Liver (tissue), 9 donors: ENCODE measurements around the gene CHL1. TPM values are rescaled to one million over a fixed set of nuclear protein-coding genes. Genes with fewer than 3 reads are reported as not detected.
"Not testable (repeated sequence)": the region's sequence is repeated elsewhere in the genome, so short reads cannot be mapped to it uniquely, and the experiment has no call there.

Experiments
- DNase-seq: peaks from one replicate; pipeline ENCODE4 v3.0.0-alpha.2; 2017; ENCODE audit warnings: low spot score
- H3K27ac ChIP-seq, 2 donors: one replicate each; pipeline ENCODE4 v1.7.0; 2013; ENCODE audit warnings: inconsistent platforms in 2 of 2, low read length in 2 of 2, control low read depth in 1 of 2, low read depth in 1 of 2, mild to moderate bottlenecking in 1 of 2
- H3K27me3 ChIP-seq, 4 donors: one replicate each; pipeline versions ENCODE4 v1.6.1 to v1.7.0; 2013; ENCODE audit warnings: low read length in 3 of 4, inconsistent platforms in 1 of 4, mild to moderate bottlenecking in 1 of 4, moderate library complexity in 1 of 4; ENCODE audit not compliant: control insufficient read depth in 4 of 4, insufficient read depth in 4 of 4
- H3K36me3 ChIP-seq, 4 donors: one replicate each; pipeline versions ENCODE4 v1.6.1 to v1.7.0; 2013; ENCODE audit warnings: low read length in 3 of 4, mild to moderate bottlenecking in 3 of 4, low read depth in 1 of 4, moderate library complexity in 1 of 4; ENCODE audit not compliant: control insufficient read depth in 4 of 4, insufficient read depth in 3 of 4
- H3K4me1 ChIP-seq, 4 donors: one replicate each; pipeline versions ENCODE4 v1.6.1 to v1.7.0; 2013; ENCODE audit warnings: low read length in 3 of 4, mild to moderate bottlenecking in 3 of 4, moderate library complexity in 1 of 4; ENCODE audit not compliant: control insufficient read depth in 4 of 4, insufficient read depth in 4 of 4
- H3K4me3 ChIP-seq, 3 donors: one replicate each; pipeline versions ENCODE4 v1.6.1 to v1.7.0; 2013; ENCODE audit warnings: low read length in 3 of 3, control low read depth in 1 of 3, low read depth in 1 of 3, mild to moderate bottlenecking in 1 of 3
- H3K9ac ChIP-seq, 2 donors: one replicate each; pipeline ENCODE4 v1.7.0; 2013; ENCODE audit warnings: low read length in 2 of 2, mild to moderate bottlenecking in 2 of 2, moderate library complexity in 2 of 2, control low read depth in 1 of 2, low read depth in 1 of 2
- H3K9me3 ChIP-seq, 4 donors: one replicate each; pipeline versions ENCODE4 v1.6.1 to v1.7.0; 2013; ENCODE audit warnings: low read length in 3 of 4; ENCODE audit not compliant: control insufficient read depth in 4 of 4
- EGR1 ChIP-seq, 2 donors: IDR thresholded peaks; 2 replicates each; pipeline ENCODE4 v1.6.1; 2016 to 2018; ENCODE audit warnings: antibody characterized with exemption in 2 of 2, low read depth in 2 of 2
- FOXA1 ChIP-seq: IDR thresholded peaks from 2 replicates; pipeline ENCODE4 v1.6.1; 2016; ENCODE audit warnings: antibody characterized with exemption
- HNF4A ChIP-seq, 2 donors: conservative IDR thresholded peaks; 2 replicates each; pipeline ENCODE4 v1.6.1; 2016; ENCODE audit warnings: antibody characterized with exemption in 2 of 2, mild to moderate bottlenecking in 2 of 2
- NR2F2 ChIP-seq: IDR thresholded peaks from 2 replicates; pipeline ENCODE4 v1.6.1; 2016; ENCODE audit warnings: antibody characterized with exemption
- RXRA ChIP-seq, 2 donors: IDR thresholded peaks; 2 replicates each; pipeline ENCODE4 v1.6.1; 2017 to 2018; ENCODE audit warnings: antibody characterized with exemption in 2 of 2, mild to moderate bottlenecking in 1 of 2
- SP1 ChIP-seq: IDR thresholded peaks from 2 replicates; pipeline ENCODE4 v1.6.1; 2018; ENCODE audit warnings: antibody characterized with exemption, mild to moderate bottlenecking
- TAF1 ChIP-seq: conservative IDR thresholded peaks from 2 replicates; pipeline ENCODE4 v1.6.1; 2016; ENCODE audit warnings: antibody characterized with exemption, mild to moderate bottlenecking
- YY1 ChIP-seq: IDR thresholded peaks from 2 replicates; pipeline ENCODE4 v1.6.1; 2016; ENCODE audit warnings: antibody characterized with exemption, mild to moderate bottlenecking
- WGBS: extraction: QIAGEN DNeasy Blood & Tissue Kit; methylation state at CpG from one replicate; pipeline ENCODE4 v1.1.7; 2013; 5-methylcytosine and 5-hydroxymethylcytosine counted together
- polyA plus RNA-seq, 2 donors: library from polyadenylated mRNA; stranded (reverse) in 1 of 2; unstranded in 1 of 2; fragments of 200-250 nt in 1 of 2; fragments of >200 nt in 1 of 2; fragmentation: Nextera tagmentation in 1 of 2; extraction: Ambion mirVana in 1 of 2; gene quantifications; one replicate each; pipeline versions ENCODE4 v1.2.1 to v1.2.3, GENCODE V29; 2013 to 2015
- total RNA-seq, 2 donors: library from RNA; depleted of rRNA; stranded (reverse); fragments of >200 nt; gene quantifications; one replicate each; pipeline ENCODE4 v1.2.3, GENCODE V29; 2014
- TF ChIP-seq, protein P1 (sequence below): IDR thresholded peaks from 2 replicates; pipeline ENCODE4 v1.6.1; 2016; ENCODE audit warnings: antibody characterized with exemption, mild to moderate bottlenecking
- TF ChIP-seq, protein P2 (sequence below): IDR thresholded peaks from 2 replicates; pipeline ENCODE4 v1.6.1; 2016; ENCODE audit warnings: antibody characterized with exemption
- TF ChIP-seq, protein P3 (sequence below): fragments of 150-350 bp; IDR thresholded peaks from 2 replicates; pipeline ENCODE4 v1.5.1; 2017; ENCODE audit warnings: improper control_type of control experiment, low read depth, low read length; ENCODE audit not compliant: missing input control
- donor health status: healthy.
- donor health status: healthy.
- donor health status: healthy.
- donor health status: healthy.
- donor health status: healthy.

The CHL1 gene
- total and polyA plus RNA-seq, 4 donors = 0.03 to 8.1 (median 0.66) TPM

DNA sequence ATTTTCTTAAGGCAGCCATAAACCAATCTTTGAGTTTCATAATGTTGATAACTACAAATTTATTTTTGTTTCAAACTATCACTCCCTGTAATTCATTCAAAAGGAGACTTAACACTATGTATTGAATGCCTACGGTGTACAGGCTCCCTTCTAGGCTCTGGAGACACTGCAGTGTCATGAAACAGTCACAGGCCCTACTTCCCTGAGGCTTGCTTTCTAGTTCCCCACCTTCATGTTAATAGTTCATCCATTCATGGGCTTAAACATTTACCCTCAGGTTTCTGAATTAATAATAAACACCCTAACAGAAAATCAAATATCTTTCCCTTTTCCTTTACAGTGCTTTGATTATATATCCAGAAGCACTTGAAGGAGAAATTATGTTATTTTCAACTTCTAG, 168.7 kb downstream of the CHL1 start:
- TF ChIP-seq SP1 = no peak
- no peak for TF ChIP-seq RXRA (IDR thresholded peaks at IDR 0.05)
- TF ChIP-seq, protein P1, sequence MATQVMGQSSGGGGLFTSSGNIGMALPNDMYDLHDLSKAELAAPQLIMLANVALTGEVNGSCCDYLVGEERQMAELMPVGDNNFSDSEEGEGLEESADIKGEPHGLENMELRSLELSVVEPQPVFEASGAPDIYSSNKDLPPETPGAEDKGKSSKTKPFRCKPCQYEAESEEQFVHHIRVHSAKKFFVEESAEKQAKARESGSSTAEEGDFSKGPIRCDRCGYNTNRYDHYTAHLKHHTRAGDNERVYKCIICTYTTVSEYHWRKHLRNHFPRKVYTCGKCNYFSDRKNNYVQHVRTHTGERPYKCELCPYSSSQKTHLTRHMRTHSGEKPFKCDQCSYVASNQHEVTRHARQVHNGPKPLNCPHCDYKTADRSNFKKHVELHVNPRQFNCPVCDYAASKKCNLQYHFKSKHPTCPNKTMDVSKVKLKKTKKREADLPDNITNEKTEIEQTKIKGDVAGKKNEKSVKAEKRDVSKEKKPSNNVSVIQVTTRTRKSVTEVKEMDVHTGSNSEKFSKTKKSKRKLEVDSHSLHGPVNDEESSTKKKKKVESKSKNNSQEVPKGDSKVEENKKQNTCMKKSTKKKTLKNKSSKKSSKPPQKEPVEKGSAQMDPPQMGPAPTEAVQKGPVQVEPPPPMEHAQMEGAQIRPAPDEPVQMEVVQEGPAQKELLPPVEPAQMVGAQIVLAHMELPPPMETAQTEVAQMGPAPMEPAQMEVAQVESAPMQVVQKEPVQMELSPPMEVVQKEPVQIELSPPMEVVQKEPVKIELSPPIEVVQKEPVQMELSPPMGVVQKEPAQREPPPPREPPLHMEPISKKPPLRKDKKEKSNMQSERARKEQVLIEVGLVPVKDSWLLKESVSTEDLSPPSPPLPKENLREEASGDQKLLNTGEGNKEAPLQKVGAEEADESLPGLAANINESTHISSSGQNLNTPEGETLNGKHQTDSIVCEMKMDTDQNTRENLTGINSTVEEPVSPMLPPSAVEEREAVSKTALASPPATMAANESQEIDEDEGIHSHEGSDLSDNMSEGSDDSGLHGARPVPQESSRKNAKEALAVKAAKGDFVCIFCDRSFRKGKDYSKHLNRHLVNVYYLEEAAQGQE = no peak
- TF ChIP-seq, protein P2, sequence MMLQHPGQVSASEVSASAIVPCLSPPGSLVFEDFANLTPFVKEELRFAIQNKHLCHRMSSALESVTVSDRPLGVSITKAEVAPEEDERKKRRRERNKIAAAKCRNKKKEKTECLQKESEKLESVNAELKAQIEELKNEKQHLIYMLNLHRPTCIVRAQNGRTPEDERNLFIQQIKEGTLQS = no peak
- TF ChIP-seq FOXA1 = no peak
- TF ChIP-seq HNF4A (conservative IDR thresholded peaks at IDR 0.05) = no peak
- TF ChIP-seq, protein P3, sequence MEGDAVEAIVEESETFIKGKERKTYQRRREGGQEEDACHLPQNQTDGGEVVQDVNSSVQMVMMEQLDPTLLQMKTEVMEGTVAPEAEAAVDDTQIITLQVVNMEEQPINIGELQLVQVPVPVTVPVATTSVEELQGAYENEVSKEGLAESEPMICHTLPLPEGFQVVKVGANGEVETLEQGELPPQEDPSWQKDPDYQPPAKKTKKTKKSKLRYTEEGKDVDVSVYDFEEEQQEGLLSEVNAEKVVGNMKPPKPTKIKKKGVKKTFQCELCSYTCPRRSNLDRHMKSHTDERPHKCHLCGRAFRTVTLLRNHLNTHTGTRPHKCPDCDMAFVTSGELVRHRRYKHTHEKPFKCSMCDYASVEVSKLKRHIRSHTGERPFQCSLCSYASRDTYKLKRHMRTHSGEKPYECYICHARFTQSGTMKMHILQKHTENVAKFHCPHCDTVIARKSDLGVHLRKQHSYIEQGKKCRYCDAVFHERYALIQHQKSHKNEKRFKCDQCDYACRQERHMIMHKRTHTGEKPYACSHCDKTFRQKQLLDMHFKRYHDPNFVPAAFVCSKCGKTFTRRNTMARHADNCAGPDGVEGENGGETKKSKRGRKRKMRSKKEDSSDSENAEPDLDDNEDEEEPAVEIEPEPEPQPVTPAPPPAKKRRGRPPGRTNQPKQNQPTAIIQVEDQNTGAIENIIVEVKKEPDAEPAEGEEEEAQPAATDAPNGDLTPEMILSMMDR = no peak
- TF ChIP-seq EGR1 (IDR thresholded peaks at IDR 0.05; ENCODE audit: low read depth in 2 of 2) = no peak
- no peak for TF ChIP-seq TAF1
- TF ChIP-seq YY1 = no peak
- H3K4me3 ChIP-seq = no peak overlapping the region
- DNase-seq = no peak
- no peaks in the 10 kb centered on the region for H3K27me3 ChIP-seq
- 21% methylated on average over 1 of the region's 1 CpG for WGBS
- H3K36me3 ChIP-seq = no peaks in the 10 kb centered on the region
- H3K9ac ChIP-seq = no peak overlapping the region
- peaks cover 0 to 2% (median 0%) of the 10 kb centered on the region in 4 donors for H3K9me3 ChIP-seq
- H3K27ac ChIP-seq = no peak overlapping the region
- no peaks in the 10 kb centered on the region for H3K4me1 ChIP-seq

DNA sequence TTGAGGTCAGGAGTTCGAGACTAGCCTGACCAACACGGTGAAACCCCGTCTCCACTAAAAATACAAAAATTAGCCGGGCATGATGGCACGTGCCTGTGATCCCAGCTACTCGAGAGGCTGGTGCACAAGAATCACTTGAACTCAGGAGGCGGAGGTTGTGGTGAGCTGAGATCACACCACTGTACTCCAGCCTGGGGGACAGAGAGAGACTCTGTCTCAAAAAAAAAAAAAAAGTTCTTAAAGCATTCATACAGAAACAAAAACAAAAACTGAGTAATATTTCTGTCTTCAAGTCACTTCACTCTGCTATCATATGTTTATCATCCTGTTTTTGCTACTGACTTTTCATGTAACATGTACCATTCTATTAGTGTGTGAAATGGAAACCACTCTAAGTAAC, 169.7 kb downstream of the CHL1 start:
- not testable (repeated sequence) for H3K4me3 ChIP-seq, H3K27me3 ChIP-seq, DNase-seq, H3K27ac ChIP-seq, H3K9ac ChIP-seq, H3K9me3 ChIP-seq, H3K4me1 ChIP-seq, H3K36me3 ChIP-seq
- WGBS = 69% methylated on average over 7 of the region's 7 CpGs

DNA sequence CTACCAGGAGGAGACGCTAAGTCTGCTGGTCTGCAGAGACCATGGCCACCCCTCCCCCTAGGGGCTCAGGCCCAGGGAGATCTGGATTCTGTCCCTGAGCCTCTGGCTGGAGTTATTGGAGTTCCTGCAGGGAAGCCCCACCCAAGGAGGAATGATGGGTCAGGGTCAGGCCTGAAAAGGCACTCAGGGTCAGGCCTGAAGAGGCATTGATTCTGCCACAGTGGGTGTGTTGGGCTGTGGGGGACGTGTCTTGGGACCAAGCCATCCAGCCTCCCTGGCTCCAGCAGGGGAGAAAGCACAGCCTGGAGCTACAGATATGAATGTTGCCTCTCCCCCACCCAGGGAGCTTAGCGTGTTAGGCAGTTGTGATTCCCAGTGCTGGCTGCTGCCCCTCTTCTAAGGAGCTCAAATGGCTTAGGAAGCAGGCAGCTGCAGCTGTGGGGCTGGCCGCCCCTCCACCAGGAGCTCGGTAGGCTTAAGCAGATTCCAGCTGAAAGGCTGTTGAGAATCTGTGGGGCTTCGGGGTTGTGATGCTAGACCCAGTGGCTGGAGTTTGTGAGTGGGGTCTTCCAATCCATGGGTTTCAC, 176.7 kb downstream of the CHL1 start:
- no peak overlapping the region for H3K27ac ChIP-seq
- no peaks in the 10 kb centered on the region for H3K27me3 ChIP-seq
- 74% methylated on average over 6 of the region's 6 CpGs for WGBS
- H3K9ac ChIP-seq = no peak overlapping the region
- H3K9me3 ChIP-seq = peaks cover 0 to 2% (median 0%) of the 10 kb centered on the region in 4 donors
- peaks cover 0 to 3% (median 0%) of the 10 kb centered on the region in 4 donors for H3K4me1 ChIP-seq
- no peak overlapping the region for H3K4me3 ChIP-seq
- TF ChIP-seq NR2F2 = peak; percentile 72
- peak; percentile 11 to 27 for TF ChIP-seq RXRA (IDR thresholded peaks at IDR 0.05)
- TF ChIP-seq FOXA1 = no peak
- DNase-seq = no peak
- no peaks in the 10 kb centered on the region for H3K36me3 ChIP-seq
